Endothelial cell of umbilical vein (primary cell): ENCODE measurements around the gene TMEM179B. TPM values are rescaled to one million over a fixed set of nuclear protein-coding genes. Genes with fewer than 3 reads are reported as not detected.

Experiments
- BruUV-seq: library from RNA; stranded (reverse); fragments of 400-500 nt; replicated peaks from 2 replicates; lab custom pipeline; 2021; lab: Mats Ljungman, UMichigan
- CTCF ChIA-PET: fragments of 300-600, 350-600 bp; sonication (Branson Sonifier 250); formaldehyde crosslinking; loops from one replicate; lab custom pipeline; 2021; ENCODE audit warnings: antibody characterized with exemption, inconsistent platforms; lab: Charles Lee
- POLR2A ChIA-PET: fragments of 300-600, 350-600 bp; sonication (Branson Sonifier 250); formaldehyde crosslinking; loops from one replicate; lab custom pipeline; 2021; ENCODE audit warnings: antibody characterized with exemption, inconsistent platforms; lab: Charles Lee
- DNase-seq: peaks from one replicate; pipeline ENCODE4 v3.0.0-alpha.2; 2011; ENCODE audit warnings: low read depth, low spot score
- FAIRE-seq: peaks from 2 replicates; lab custom pipeline; 2011; peaks lifted over from hg19 to GRCh38; lab: Jason Lieb, UNC
- H2AFZ ChIP-seq: 2 replicates; pipeline ENCODE4 v1.6.0; 2012; ENCODE audit warnings: low read depth, low read length, control low read depth, inconsistent platforms
- H3K27ac ChIP-seq: 2 replicates; pipeline ENCODE4 v1.5.1; 2011; ENCODE audit warnings: low read depth, mild to moderate bottlenecking, control low read depth, low read length, moderate library complexity; ENCODE audit not compliant: insufficient read depth
- H3K27me3 ChIP-seq, 2 experiments: 2 replicates each; pipeline versions ENCODE4 v1.6.0 to v1.6.1; 2011; ENCODE audit warnings: low read length in 2 of 2, mixed read lengths in 1 of 2; ENCODE audit not compliant: control insufficient read depth in 2 of 2, insufficient read depth in 2 of 2
- H3K36me3 ChIP-seq, 2 experiments: 2 replicates in 1 of 2; 3 replicates in 1 of 2; pipeline ENCODE4 v1.5.1; 2011; ENCODE audit warnings: low read length in 2 of 2, mild to moderate bottlenecking in 1 of 2, moderate library complexity in 1 of 2; ENCODE audit not compliant: control insufficient read depth in 2 of 2, insufficient read depth in 2 of 2; ENCODE audit errors: extremely low read depth in 1 of 2
- H3K4me1 ChIP-seq: 3 replicates; pipeline ENCODE4 v1.5.1; 2011; ENCODE audit warnings: mild to moderate bottlenecking, low read length; ENCODE audit not compliant: control insufficient read depth, insufficient read depth; ENCODE audit errors: extremely low read depth
- H3K4me2 ChIP-seq: 2 replicates; pipeline ENCODE4 v1.6.1; 2011; ENCODE audit warnings: low read length, control low read depth, mixed read lengths; ENCODE audit not compliant: insufficient read depth
- H3K4me3 ChIP-seq, 3 experiments: fragments of 200-600 bp in 1 of 3; sonication (generic), shearing (Covaris generic) in 1 of 3; replicated peaks in 1 of 3; 2 replicates each; pipeline ENCODE4 v1.5.1; 2011 to 2016; ENCODE audit warnings: control low read depth in 3 of 3, low read length in 3 of 3, mild to moderate bottlenecking in 2 of 3, inconsistent platforms in 1 of 3, low read depth in 1 of 3, moderate library complexity in 1 of 3; ENCODE audit not compliant: insufficient read depth in 1 of 3
- H3K79me2 ChIP-seq: 2 replicates; pipeline ENCODE4 v1.6.0; 2012; ENCODE audit warnings: low read length, inconsistent platforms; ENCODE audit not compliant: control insufficient read depth, insufficient read depth
- H3K9ac ChIP-seq: replicated peaks from 2 replicates; pipeline ENCODE3; 2011; ENCODE audit warnings: low read length, control low read depth; ENCODE audit not compliant: insufficient read depth; ENCODE audit errors: extremely low read depth
- H3K9me1 ChIP-seq: replicated peaks from 3 replicates; pipeline ENCODE4 v1.6.0; 2011; ENCODE audit warnings: mild to moderate bottlenecking, low read length; ENCODE audit not compliant: control insufficient read depth, insufficient read depth; ENCODE audit errors: extremely low read depth
- H3K9me3 ChIP-seq: replicated peaks from 2 replicates; pipeline ENCODE4 v1.5.1; 2012; ENCODE audit warnings: low read length, inconsistent platforms; ENCODE audit not compliant: control insufficient read depth, insufficient read depth
- H4K20me1 ChIP-seq: replicated peaks from 2 replicates; pipeline ENCODE3; 2011; ENCODE audit warnings: mild to moderate bottlenecking, low read length; ENCODE audit not compliant: control insufficient read depth, insufficient read depth; ENCODE audit errors: extremely low read depth
- CTCF ChIP-seq, 2 donors: IDR thresholded peaks; 1 replicate in 1 of 2; 2 replicates in 1 of 2; pipeline ENCODE4 v1.5.1; 2011; ENCODE audit warnings: low read length in 2 of 2, mild to moderate bottlenecking in 2 of 2, moderate library complexity in 2 of 2, control low read depth in 1 of 2, inconsistent platforms in 1 of 2, low read depth in 1 of 2; ENCODE audit not compliant: insufficient read depth in 1 of 2; ENCODE audit errors: extremely low read depth in 1 of 2
- EZH2 ChIP-seq: IDR thresholded peaks from 2 replicates; pipeline ENCODE4 v1.6.1; 2012; ENCODE audit warnings: borderline replicate concordance, low read depth, mild to moderate bottlenecking, moderate library complexity, low read length, inconsistent platforms; ENCODE audit not compliant: severe bottlenecking
- FOS ChIP-seq: IDR thresholded peaks from 2 replicates; pipeline ENCODE4 v1.6.1; 2011; ENCODE audit warnings: mild to moderate bottlenecking, low read length, moderate library complexity, borderline replicate concordance; ENCODE audit not compliant: insufficient read depth
- GATA2 ChIP-seq: IDR thresholded peaks from 2 replicates; pipeline ENCODE4 v1.7.0; 2011; ENCODE audit warnings: low read depth, mild to moderate bottlenecking, moderate library complexity, mixed read lengths, low read length; ENCODE audit not compliant: insufficient read length, insufficient read depth
- MYC ChIP-seq: IDR thresholded peaks from one replicate; pipeline ENCODE4 v1.6.1; 2011; ENCODE audit warnings: mild to moderate bottlenecking, low read depth, low read length
- POLR2A ChIP-seq: IDR thresholded peaks from 2 replicates; pipeline ENCODE4 v1.6.1; 2012; ENCODE audit warnings: low read depth, mild to moderate bottlenecking, control low read depth, low read length
- POLR2AphosphoS5 ChIP-seq: IDR thresholded peaks from 2 replicates; pipeline ENCODE4 v1.6.1; 2012; ENCODE audit warnings: low read depth, mild to moderate bottlenecking, control low read depth, low read length, moderate library complexity; ENCODE audit not compliant: insufficient read depth
- dilution Hi-C: fragments of 300-500 bp; cut with MboI; formaldehyde crosslinking; loops from one replicate; pipeline ENCODE4 v1.15.0; 2019; ENCODE audit warnings: low sequenced_read_pairs; ENCODE audit not compliant: extremely low pct_ligation_motif_present
- intact Hi-C: fragments of 100-400 bp; cut with micrococcal nuclease; formaldehyde crosslinking; loops from one replicate; pipeline ENCODE4 v1.10.0; 2022
- polyA plus RNA-seq, 4 experiments: library from polyadenylated mRNA; depleted of rRNA in 3 of 4; stranded (reverse) in 3 of 4; unstranded in 1 of 4; fragments of >200 nt; gene quantifications; 2 replicates each; pipeline versions ENCODE4 v1.2.1 to v1.2.3, GENCODE V29; 2011 to 2012; ENCODE audit warnings: missing spikeins in 1 of 4
- total RNA-seq: library from RNA; stranded (reverse); gene quantifications from 2 replicates; pipeline ENCODE4 v1.2.3, GENCODE V29; 2021

The TMEM179B gene
- total and polyA plus RNA-seq, 2 donors (not counting 3 experiments of a cell fraction or from before 2014, with no cell fraction given): 27.6 to 102 TPM

DNA sequence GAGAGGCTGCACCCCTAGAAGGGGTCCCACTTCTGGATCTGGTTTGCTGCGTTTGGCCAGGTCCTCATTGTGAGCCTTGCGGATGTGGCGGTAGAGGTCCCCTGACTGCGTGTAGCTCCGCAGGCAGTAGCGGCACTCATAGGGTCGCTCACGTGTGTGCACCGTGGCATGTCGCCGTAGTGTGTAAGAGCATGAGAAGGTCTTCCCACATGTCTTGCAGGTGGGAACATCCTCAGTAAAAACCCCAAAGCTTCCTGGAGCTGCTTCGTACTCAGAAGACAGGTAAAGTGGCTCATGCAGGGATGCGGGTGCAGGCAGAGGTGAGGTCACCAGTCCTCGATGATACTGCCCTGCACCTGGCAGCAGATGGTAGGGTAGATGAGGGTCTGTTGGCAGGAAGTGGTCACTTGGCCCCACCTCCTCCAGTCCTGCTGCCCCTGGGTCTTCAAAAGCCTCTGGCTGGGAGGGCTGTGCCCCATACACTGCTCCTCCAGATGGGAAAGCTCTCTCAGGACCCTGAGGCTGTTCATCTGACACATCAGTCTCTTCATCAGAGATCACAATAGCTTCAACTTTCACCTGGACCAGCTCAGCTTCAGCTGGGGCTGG is 34.9 kb upstream of the TMEM179B start:
- no peak for DNase-seq
- Histone ChIP-seq H3K27me3 (no peaks in the 10 kb centered on the region), H3K36me3 (peaks cover 0 to 5% of the 10 kb centered on the region in 2 experiments), H3K9me3 (no peaks in the 10 kb centered on the region), H3K4me2 (no peak overlapping the region), H3K4me1 (peaks cover 5% of the 10 kb centered on the region), H3K27ac (no peak overlapping the region), H4K20me1 (no peaks in the 10 kb centered on the region), H3K79me2 (peaks cover 10% of the 10 kb centered on the region), H2AFZ (no peak overlapping the region), H3K9me1 (no peaks in the 10 kb centered on the region), H3K4me3 (no peak overlapping the region), H3K9ac (no peak overlapping the region)
- no peak for FAIRE-seq
- POLR2A ChIA-PET: no interaction called here
- TF ChIP-seq CTCF (IDR thresholded peaks at IDR 0.05; ENCODE audit: extremely low read depth in 1 of 2, insufficient read depth in 1 of 2, low read depth in 1 of 2, low read length in 2 of 2) (no peak), POLR2A (no peak), EZH2 (no peak), GATA2 (no peak), POLR2AphosphoS5 (no peak), MYC (no peak), FOS (no peak)
- CTCF ChIA-PET: interaction anchor here (1.9 to 2.5 kb wide), 2 partner anchors 9 to 23 kb away, joined by 4 to 8 read pairs; no protein-coding TSS in a partner anchor
- intact Hi-C loops: loop anchor here (5.0 kb wide), 1 partner anchor 1085 kb away; the partner anchor contains the start of gene MARK2
- no TSS peak for BruUV-seq
- dilution Hi-C loops: no loop called here
